AG04450 (cell line): Measurements from ENCODE around the gene SHISA6. TPM values are rescaled to one million over a fixed set of nuclear protein-coding genes. Genes with fewer than 3 reads are reported as not detected.

Experiments used
- CTCF ChIA-PET: fragments of 300-600, 350-600 bp; formaldehyde crosslinking; extraction: SDS; loops from one replicate; lab custom pipeline; 2022; ENCODE audit warnings: antibody characterized with exemption, inconsistent platforms; lab: Charles Lee
- POLR2A ChIA-PET: fragments of 350-600 bp; formaldehyde crosslinking; extraction: SDS; loops from one replicate; lab custom pipeline; 2021; ENCODE audit warnings: antibody characterized with exemption, inconsistent platforms; lab: Yijun Ruan, JAX
- DNase-seq: peaks from one replicate; pipeline ENCODE4 v3.0.0-alpha.2; 2011; ENCODE audit warnings: low read depth, low spot score
- H3K27ac ChIP-seq: one replicate; pipeline ENCODE4 v1.5.1; 2012; ENCODE audit warnings: low read depth, low read length, control low read depth
- H3K27me3 ChIP-seq: one replicate; pipeline ENCODE4 v1.6.0; 2012; ENCODE audit warnings: low read length; ENCODE audit not compliant: control insufficient read depth, insufficient read depth
- H3K4me3 ChIP-seq: 2 replicates; pipeline ENCODE4 v1.5.1; 2011; ENCODE audit warnings: mild to moderate bottlenecking, low read depth, low read length, control low read depth
- H3K9me3 ChIP-seq: 2 replicates; pipeline ENCODE4 v1.5.1; 2012; ENCODE audit warnings: low read length; ENCODE audit not compliant: control insufficient read depth, insufficient read depth
- polyA plus RNA-seq: library from polyadenylated mRNA; depleted of rRNA; stranded (reverse); fragments of >200 nt; gene quantifications from 2 replicates; pipeline ENCODE4 v1.2.3, GENCODE V29; 2011
- TF ChIP-seq, protein P1 (sequence below): IDR thresholded peaks from 2 replicates; pipeline ENCODE4 v1.5.1; 2011; ENCODE audit warnings: low read depth, low read length, control low read depth, inconsistent platforms

The SHISA6 gene
- polyA plus RNA-seq, 1 experiment, result not detected

DNA sequence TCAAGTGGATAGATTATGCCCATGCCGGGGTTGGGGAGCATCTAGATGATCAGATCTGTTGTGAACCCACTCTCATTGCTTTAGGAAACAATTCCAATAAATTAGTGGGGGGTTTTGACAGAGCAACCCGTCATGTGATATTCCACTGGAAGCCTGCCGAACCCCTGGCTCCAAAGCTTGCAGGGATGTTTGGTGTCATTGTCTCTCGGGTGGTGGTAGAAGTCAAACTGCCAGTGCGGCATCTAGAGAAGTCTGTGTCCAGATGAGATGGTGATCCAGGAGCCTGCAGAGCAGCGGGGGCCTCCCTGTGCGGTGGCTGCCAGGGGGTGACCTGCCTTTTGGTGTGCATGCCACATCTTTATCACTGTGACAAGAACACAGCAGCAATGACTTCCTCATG is 91.7 kb downstream of the SHISA6 start:
- POLR2A ChIA-PET, result no interaction called here
- TF ChIP-seq, protein P1, sequence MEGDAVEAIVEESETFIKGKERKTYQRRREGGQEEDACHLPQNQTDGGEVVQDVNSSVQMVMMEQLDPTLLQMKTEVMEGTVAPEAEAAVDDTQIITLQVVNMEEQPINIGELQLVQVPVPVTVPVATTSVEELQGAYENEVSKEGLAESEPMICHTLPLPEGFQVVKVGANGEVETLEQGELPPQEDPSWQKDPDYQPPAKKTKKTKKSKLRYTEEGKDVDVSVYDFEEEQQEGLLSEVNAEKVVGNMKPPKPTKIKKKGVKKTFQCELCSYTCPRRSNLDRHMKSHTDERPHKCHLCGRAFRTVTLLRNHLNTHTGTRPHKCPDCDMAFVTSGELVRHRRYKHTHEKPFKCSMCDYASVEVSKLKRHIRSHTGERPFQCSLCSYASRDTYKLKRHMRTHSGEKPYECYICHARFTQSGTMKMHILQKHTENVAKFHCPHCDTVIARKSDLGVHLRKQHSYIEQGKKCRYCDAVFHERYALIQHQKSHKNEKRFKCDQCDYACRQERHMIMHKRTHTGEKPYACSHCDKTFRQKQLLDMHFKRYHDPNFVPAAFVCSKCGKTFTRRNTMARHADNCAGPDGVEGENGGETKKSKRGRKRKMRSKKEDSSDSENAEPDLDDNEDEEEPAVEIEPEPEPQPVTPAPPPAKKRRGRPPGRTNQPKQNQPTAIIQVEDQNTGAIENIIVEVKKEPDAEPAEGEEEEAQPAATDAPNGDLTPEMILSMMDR, result no peak
- CTCF ChIA-PET, result no interaction called here
- Histone ChIP-seq H3K4me3 (no peak overlapping the region), H3K27ac (no peak overlapping the region), H3K27me3 (no peaks in the 10 kb centered on the region), H3K9me3 (peaks cover 42% of the 10 kb centered on the region)
- DNase-seq, result no peak

DNA sequence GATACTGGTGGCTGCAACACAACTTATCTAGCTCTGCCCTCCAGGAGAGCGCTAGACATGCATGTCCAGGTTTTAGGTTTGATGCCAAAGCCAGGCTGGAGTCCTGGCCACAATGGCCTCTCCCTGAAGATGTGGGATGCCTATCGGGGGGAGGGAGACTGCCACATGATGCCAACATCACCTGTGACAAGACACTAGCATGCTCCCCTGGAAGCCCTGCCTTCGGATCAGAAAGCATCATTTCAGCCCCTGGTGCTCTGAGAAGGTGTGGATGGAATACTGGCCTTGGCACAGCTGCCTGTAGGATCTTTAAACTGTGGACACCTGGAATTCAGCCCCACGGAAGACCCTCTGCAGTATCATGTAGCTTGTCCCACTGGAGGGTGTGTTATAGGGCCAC is 93.5 kb downstream of the SHISA6 start:
- POLR2A ChIA-PET, result no interaction called here
- Histone ChIP-seq H3K27me3 (no peaks in the 10 kb centered on the region), H3K27ac (no peak overlapping the region), H3K9me3 (peaks cover 43% of the 10 kb centered on the region), H3K4me3 (no peak overlapping the region)
- CTCF ChIA-PET, result no interaction called here
- DNase-seq, result no peak
- TF ChIP-seq, protein P1, result no peak

DNA sequence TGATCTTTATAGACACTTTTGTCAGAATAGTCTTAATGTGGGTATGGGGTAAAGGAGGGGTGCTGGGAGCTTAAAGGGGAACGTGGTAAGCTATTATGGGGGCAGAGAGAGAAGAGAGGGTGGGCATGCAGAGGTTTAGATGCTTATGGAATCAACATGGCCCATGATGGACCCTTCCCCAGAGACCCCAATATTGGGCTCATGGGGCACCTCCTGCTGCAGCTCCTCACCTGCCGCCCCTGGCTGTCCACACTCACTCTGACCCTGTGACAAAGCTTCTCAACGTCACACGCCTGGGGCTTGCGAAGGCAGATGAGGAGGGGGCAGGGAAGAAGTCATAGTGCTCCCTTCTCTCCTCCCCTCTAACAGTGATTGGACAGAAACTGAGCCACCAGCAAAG is 95.3 kb downstream of the SHISA6 start:
- Histone ChIP-seq H3K27ac (no peak overlapping the region), H3K4me3 (no peak overlapping the region), H3K27me3 (no peaks in the 10 kb centered on the region), H3K9me3 (peaks cover 51% of the 10 kb centered on the region)
- DNase-seq, result no peak
- POLR2A ChIA-PET, result no interaction called here
- TF ChIP-seq, protein P1, result no peak
- CTCF ChIA-PET, result no interaction called here

DNA sequence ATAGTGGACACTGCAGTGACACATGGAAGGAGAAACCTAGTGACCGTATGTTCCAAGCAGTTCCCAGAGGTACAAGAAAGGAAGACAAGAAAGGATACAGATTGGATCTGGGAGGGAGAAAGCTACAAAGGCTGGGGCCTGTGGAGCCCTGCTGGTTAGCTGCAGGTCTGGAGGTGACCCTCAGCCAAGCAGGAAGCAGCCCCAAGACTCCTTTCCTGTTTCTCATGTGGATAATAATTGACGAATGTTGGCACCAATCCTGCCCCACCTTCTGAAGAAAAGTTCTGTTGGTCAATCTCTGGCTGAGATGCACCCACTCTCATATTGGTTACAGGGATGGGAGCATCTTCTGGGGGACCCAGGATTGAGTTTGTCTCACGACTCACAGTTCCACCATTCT is 99.8 kb downstream of the SHISA6 start:
- H3K4me3 ChIP-seq, result no peak overlapping the region
- no peak overlapping the region for H3K27ac ChIP-seq
- TF ChIP-seq, protein P1, result no peak
- CTCF ChIA-PET, result no interaction called here
- POLR2A ChIA-PET, result no interaction called here
- no peak for DNase-seq
- H3K9me3 ChIP-seq, result peaks cover 45% of the 10 kb centered on the region
- H3K27me3 ChIP-seq, result no peaks in the 10 kb centered on the region

DNA sequence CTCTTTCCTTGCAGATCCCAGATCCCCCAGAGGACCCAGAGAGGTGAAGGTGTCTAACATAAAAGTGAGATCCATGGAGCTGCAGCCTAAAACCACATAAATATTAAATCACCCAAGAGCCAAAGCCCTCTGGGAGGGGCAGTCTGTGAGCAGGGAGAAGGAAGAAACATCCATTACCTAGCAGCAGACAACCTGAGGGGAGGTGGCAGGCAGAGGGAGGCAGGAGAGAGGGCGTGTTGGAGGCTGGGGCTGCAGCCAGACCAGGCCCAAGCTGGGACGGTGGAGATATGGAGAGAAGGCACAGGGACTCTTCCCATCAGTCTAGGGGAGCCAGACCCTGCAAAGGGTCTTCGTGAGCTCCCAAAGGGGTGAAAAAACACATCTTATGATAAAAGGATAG is 101.1 kb downstream of the SHISA6 start:
- H3K4me3 ChIP-seq, result no peak overlapping the region
- peaks cover 34% of the 10 kb centered on the region for H3K9me3 ChIP-seq
- H3K27ac ChIP-seq, result no peak overlapping the region
- TF ChIP-seq, protein P1, result no peak
- no peak for DNase-seq
- CTCF ChIA-PET, result no interaction called here
- POLR2A ChIA-PET, result no interaction called here
- no peaks in the 10 kb centered on the region for H3K27me3 ChIP-seq
